SK-N-SH (cell line): ENCODE results near the gene INSYN2A. TPM values are rescaled to one million over a fixed set of nuclear protein-coding genes. Genes with fewer than 3 reads are reported as not detected.

Experiments
- CTCF ChIA-PET: fragments of 300-600, 350-600 bp; formaldehyde crosslinking; extraction: SDS; loops from one replicate; lab custom pipeline; 2021; lab: Yijun Ruan, JAX
- POLR2A ChIA-PET: fragments of 350-600 bp; sonication (Branson Sonifier 250); formaldehyde crosslinking; extraction: SDS; loops from one replicate; lab custom pipeline; 2020; ENCODE audit warnings: antibody characterized with exemption, inconsistent platforms; lab: Yijun Ruan, JAX
- DNase-seq: peaks from one replicate; pipeline ENCODE4 v3.0.0; 2012
- H2AFZ ChIP-seq: fragments of 200-600 bp; sonication (generic); 2 replicates; pipeline ENCODE4 v1.8.1; 2016; ENCODE audit warnings: antibody characterized with exemption, mild to moderate bottlenecking, low read depth
- H3F3A ChIP-seq: fragments of 200-600 bp; sonication (generic); replicated peaks from 2 replicates; pipeline ENCODE3; 2016; ENCODE audit warnings: antibody characterized with exemption, mild to moderate bottlenecking; ENCODE audit not compliant: insufficient read depth
- H3K27ac ChIP-seq, 2 experiments: fragments of 200-500 bp in 1 of 2; fragments of 200-600 bp in 1 of 2; sonication (Bioruptor generic) in 1 of 2; sonication (generic), shearing (Covaris generic) in 1 of 2; 2 replicates each; pipeline versions ENCODE4 v1.5.1 to v1.6.1; 2014 to 2016; ENCODE audit warnings: low read depth in 2 of 2, inconsistent platforms in 1 of 2, low read length in 1 of 2, mild to moderate bottlenecking in 1 of 2, mixed read lengths in 1 of 2
- H3K27me3 ChIP-seq: fragments of 200-600 bp; sonication (generic), shearing (Covaris generic); 2 replicates; pipeline ENCODE4 v1.6.1; 2016; ENCODE audit warnings: mixed run types; ENCODE audit not compliant: insufficient read depth
- H3K36me3 ChIP-seq, 2 experiments: fragments of 200-500 bp in 1 of 2; fragments of 200-600 bp in 1 of 2; sonication (Bioruptor generic) in 1 of 2; sonication (generic) in 1 of 2; replicated peaks in 1 of 2; 2 replicates each; pipeline versions ENCODE3 to v1.5.1; 2014 to 2016; ENCODE audit warnings: low read length in 1 of 2, mild to moderate bottlenecking in 1 of 2; ENCODE audit not compliant: insufficient read depth in 2 of 2, control insufficient read depth in 1 of 2
- H3K4me1 ChIP-seq, 2 experiments: fragments of 200-500 bp in 1 of 2; fragments of 200-600 bp in 1 of 2; sonication (Bioruptor generic) in 1 of 2; sonication (generic), shearing (Covaris generic) in 1 of 2; 2 replicates each; pipeline versions ENCODE4 v1.5.1 to v1.6.1; 2014 to 2016; ENCODE audit warnings: low read depth in 1 of 2, low read length in 1 of 2, mixed run types in 1 of 2; ENCODE audit not compliant: insufficient read depth in 2 of 2, control insufficient read depth in 1 of 2
- H3K4me2 ChIP-seq: fragments of 200-600 bp; sonication (generic), shearing (Covaris generic); 2 replicates; pipeline ENCODE4 v1.6.1; 2017; ENCODE audit warnings: mixed run types
- H3K4me3 ChIP-seq, 2 experiments: fragments of 200-500 bp in 1 of 2; fragments of 200-600 bp in 1 of 2; sonication (Bioruptor generic) in 1 of 2; sonication (generic), shearing (Covaris generic) in 1 of 2; 2 replicates each; pipeline versions ENCODE4 v1.5.1 to v1.8.1; 2014 to 2016; ENCODE audit warnings: low read depth in 2 of 2, inconsistent platforms in 1 of 2, low read length in 1 of 2, mild to moderate bottlenecking in 1 of 2, mixed read lengths in 1 of 2, moderate library complexity in 1 of 2
- H3K79me2 ChIP-seq: fragments of 200-600 bp; sonication (generic); 2 replicates; pipeline ENCODE4 v1.8.1; 2017; ENCODE audit warnings: mild to moderate bottlenecking; ENCODE audit not compliant: insufficient read depth
- H3K9ac ChIP-seq: fragments of 200-600 bp; sonication (generic); 2 replicates; pipeline ENCODE4 v1.6.1; 2017; ENCODE audit warnings: mixed run types
- H3K9me2 ChIP-seq: fragments of 200-600 bp; sonication (generic); 2 replicates; pipeline ENCODE4 v1.6.1; 2017; ENCODE audit warnings: mixed run types
- H3K9me3 ChIP-seq: fragments of 200-600 bp; sonication (generic); 2 replicates; pipeline ENCODE4 v1.6.1; 2017; ENCODE audit warnings: mixed run types, mild to moderate bottlenecking, moderate library complexity
- H4K20me1 ChIP-seq: fragments of 200-600 bp; sonication (generic); 2 replicates; pipeline ENCODE4 v1.6.1; 2017; ENCODE audit warnings: mild to moderate bottlenecking, mixed run types; ENCODE audit not compliant: insufficient read depth
- CHD2 ChIP-seq: fragments of 150-350 bp; IDR thresholded peaks from 2 replicates; pipeline ENCODE4 v1.6.1; 2018; ENCODE audit warnings: low read length; ENCODE audit not compliant: partially characterized antibody
- CTCF ChIP-seq: fragments of 200-600 bp; sonication (generic); IDR thresholded peaks from 2 replicates; pipeline ENCODE4 v1.6.1; 2017; ENCODE audit warnings: antibody characterized with exemption, mild to moderate bottlenecking, moderate library complexity
- ELF1 ChIP-seq: IDR thresholded peaks from 2 replicates; pipeline ENCODE4 v1.4.0; 2012
- EP300 ChIP-seq, 2 experiments: IDR thresholded peaks; 2 replicates each; pipeline versions ENCODE4 v1.4.0 to v1.6.1; 2012; ENCODE audit warnings: borderline replicate concordance in 1 of 2, low read depth in 1 of 2, low read length in 1 of 2
- EZH2phosphoT487 ChIP-seq: fragments of 200-600 bp; sonication (generic); IDR thresholded peaks from 2 replicates; pipeline ENCODE4 v1.6.1; 2017; ENCODE audit warnings: low read depth, mixed run types, mild to moderate bottlenecking, antibody characterized with exemption, moderate library complexity, borderline replicate concordance
- GABPA ChIP-seq: IDR thresholded peaks from 2 replicates; pipeline ENCODE4 v1.4.0; 2012; ENCODE audit warnings: low read depth, mild to moderate bottlenecking
- JUND ChIP-seq: IDR thresholded peaks from 2 replicates; pipeline ENCODE4 v1.4.0; 2012
- MXI1 ChIP-seq: IDR thresholded peaks from 2 replicates; pipeline ENCODE4 v1.6.1; 2012; ENCODE audit warnings: mild to moderate bottlenecking, low read depth, low read length, improper control_type of control experiment
- NRF1 ChIP-seq: IDR thresholded peaks from 2 replicates; pipeline ENCODE4 v1.6.1; 2012; ENCODE audit warnings: low read depth, mild to moderate bottlenecking, low read length
- POLR2AphosphoS5 ChIP-seq: IDR thresholded peaks from 2 replicates; pipeline ENCODE4 v1.6.1; 2012; ENCODE audit warnings: low read depth, low read length
- RCOR1 ChIP-seq: fragments of 150-350 bp; IDR thresholded peaks from 2 replicates; pipeline ENCODE4 v1.6.1; 2017; ENCODE audit warnings: antibody characterized with exemption, low read length
- RXRA ChIP-seq: IDR thresholded peaks from 2 replicates; pipeline ENCODE4 v1.4.0; 2012; ENCODE audit warnings: low read depth, mild to moderate bottlenecking, borderline replicate concordance
- SIN3A ChIP-seq: IDR thresholded peaks from 2 replicates; pipeline ENCODE4 v1.6.1; 2012; ENCODE audit warnings: low read depth, mild to moderate bottlenecking, low read length, moderate library complexity, borderline replicate concordance
- TCF12 ChIP-seq: IDR thresholded peaks from 2 replicates; pipeline ENCODE4 v1.4.0; 2012
- TEAD4 ChIP-seq: IDR thresholded peaks from 2 replicates; pipeline ENCODE4 v1.4.0; 2012; ENCODE audit warnings: mild to moderate bottlenecking, borderline replicate concordance; ENCODE audit not compliant: insufficient read depth
- YY1 ChIP-seq: IDR thresholded peaks from 2 replicates; pipeline ENCODE4 v1.4.0; 2012; ENCODE audit warnings: low read depth, mild to moderate bottlenecking
- ZBTB33 ChIP-seq: IDR thresholded peaks from 2 replicates; pipeline ENCODE4 v1.4.0; 2012; ENCODE audit warnings: low read depth, borderline replicate concordance
- polyA plus RNA-seq, 3 experiments: library from polyadenylated mRNA; depleted of rRNA; stranded (reverse); fragments of >200 nt; gene quantifications; 2 replicates each; pipeline ENCODE4 v1.2.3, GENCODE V29; 2012
- TF ChIP-seq, protein P1 (sequence below): IDR thresholded peaks from 2 replicates; pipeline ENCODE4; 2012
- TF ChIP-seq, protein P2 (sequence below): fragments of 150-350 bp; IDR thresholded peaks from 2 replicates; pipeline ENCODE4 v1.6.1; 2017; ENCODE audit warnings: antibody characterized with exemption, low read length, low read depth, borderline replicate concordance

Gene INSYN2A
- polyA plus RNA-seq, 1 of the 3 experiments (the other 2 are of a cell fraction), result 0.28 TPM

- H3K4me2 ChIP-seq, result no peak overlapping the region
- peaks cover 16% of the 10 kb centered on the region for H4K20me1 ChIP-seq
- no peak overlapping the region for H2AFZ ChIP-seq
- no peaks in the 10 kb centered on the region for H3K9me2 ChIP-seq
- H3K4me3 ChIP-seq, result no peak overlapping the region
- POLR2A ChIA-PET, result no interaction called here
- DNase-seq, result no peak
- H3K9me3 ChIP-seq, result no peaks in the 10 kb centered on the region
- no peak overlapping the region for H3K27ac ChIP-seq
- H3K27me3 ChIP-seq, result no peaks in the 10 kb centered on the region
- H3K9ac ChIP-seq, result no peak overlapping the region
- no peaks in the 10 kb centered on the region for H3K79me2 ChIP-seq
- TF ChIP-seq, protein P1, sequence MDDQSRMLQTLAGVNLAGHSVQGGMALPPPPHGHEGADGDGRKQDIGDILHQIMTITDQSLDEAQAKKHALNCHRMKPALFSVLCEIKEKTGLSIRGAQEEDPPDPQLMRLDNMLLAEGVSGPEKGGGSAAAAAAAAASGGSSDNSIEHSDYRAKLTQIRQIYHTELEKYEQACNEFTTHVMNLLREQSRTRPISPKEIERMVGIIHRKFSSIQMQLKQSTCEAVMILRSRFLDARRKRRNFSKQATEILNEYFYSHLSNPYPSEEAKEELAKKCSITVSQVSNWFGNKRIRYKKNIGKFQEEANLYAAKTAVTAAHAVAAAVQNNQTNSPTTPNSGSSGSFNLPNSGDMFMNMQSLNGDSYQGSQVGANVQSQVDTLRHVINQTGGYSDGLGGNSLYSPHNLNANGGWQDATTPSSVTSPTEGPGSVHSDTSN, result no peak
- TF ChIP-seq, protein P2, sequence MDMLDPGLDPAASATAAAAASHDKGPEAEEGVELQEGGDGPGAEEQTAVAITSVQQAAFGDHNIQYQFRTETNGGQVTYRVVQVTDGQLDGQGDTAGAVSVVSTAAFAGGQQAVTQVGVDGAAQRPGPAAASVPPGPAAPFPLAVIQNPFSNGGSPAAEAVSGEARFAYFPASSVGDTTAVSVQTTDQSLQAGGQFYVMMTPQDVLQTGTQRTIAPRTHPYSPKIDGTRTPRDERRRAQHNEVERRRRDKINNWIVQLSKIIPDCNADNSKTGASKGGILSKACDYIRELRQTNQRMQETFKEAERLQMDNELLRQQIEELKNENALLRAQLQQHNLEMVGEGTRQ, result no peak
- TF ChIP-seq EZH2phosphoT487, result no peak
- no peak for TF ChIP-seq NRF1
- TF ChIP-seq TEAD4, result no peak
- no peak for TF ChIP-seq EP300 (IDR thresholded peaks at IDR 0.05; ENCODE audit: borderline replicate concordance in 1 of 2, low read depth in 1 of 2, low read length in 1 of 2)
- TF ChIP-seq CTCF, result no peak
- no peak for TF ChIP-seq RXRA
- no peak for TF ChIP-seq CHD2
- TF ChIP-seq JUND, result no peak
- TF ChIP-seq TCF12, result no peak
- no peak for TF ChIP-seq GABPA
- TF ChIP-seq ELF1, result no peak
- no peak for TF ChIP-seq MXI1
- no peak for TF ChIP-seq SIN3A
- TF ChIP-seq YY1, result no peak
- no peak for TF ChIP-seq POLR2AphosphoS5
- no peak for TF ChIP-seq RCOR1
- TF ChIP-seq ZBTB33, result no peak
- no peaks in the 10 kb centered on the region for H3K36me3 ChIP-seq
- CTCF ChIA-PET, result interaction anchor here (0.9 to 1.9 kb wide), 2 partner anchors 9 to 69 kb away, joined by 3 to 5 read pairs; no protein-coding TSS in a partner anchor
- peaks cover 5% of the 10 kb centered on the region for H3F3A ChIP-seq
- peaks cover 0 to 5% of the 10 kb centered on the region in 2 experiments; a peak in 1 of 4 replicates for H3K4me1 ChIP-seq
Observed at GRCh38 chr10:127189226-127189625, 7.2 kb downstream of the INSYN2A start.
